ENCODE results near the gene MAOB.

DNA sequence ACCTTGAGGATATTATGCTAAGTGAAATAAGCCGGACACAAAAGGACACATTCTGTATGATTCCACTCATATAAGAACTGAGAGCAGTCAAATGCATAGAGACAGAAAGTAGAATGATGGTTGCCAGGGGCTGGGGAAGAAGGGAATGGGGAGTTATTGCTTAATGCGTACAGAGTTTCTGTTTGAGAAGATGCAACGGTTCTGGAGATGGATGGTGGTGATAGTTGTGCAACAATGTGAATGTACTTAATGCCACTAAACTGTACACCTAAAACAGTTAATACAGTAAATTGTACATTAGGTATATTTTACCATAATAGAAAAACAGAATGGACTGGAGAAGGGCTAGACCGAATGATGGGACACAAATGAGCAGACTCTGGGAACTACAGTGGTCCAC, 15.8 kb downstream of the MAOB start:
- no peak for TF ChIP-seq EP300 (IDR thresholded peaks at IDR 0.05)
- no peak for TF ChIP-seq POLR2A (IDR thresholded peaks at IDR 0.05)
- TF ChIP-seq, protein P1, sequence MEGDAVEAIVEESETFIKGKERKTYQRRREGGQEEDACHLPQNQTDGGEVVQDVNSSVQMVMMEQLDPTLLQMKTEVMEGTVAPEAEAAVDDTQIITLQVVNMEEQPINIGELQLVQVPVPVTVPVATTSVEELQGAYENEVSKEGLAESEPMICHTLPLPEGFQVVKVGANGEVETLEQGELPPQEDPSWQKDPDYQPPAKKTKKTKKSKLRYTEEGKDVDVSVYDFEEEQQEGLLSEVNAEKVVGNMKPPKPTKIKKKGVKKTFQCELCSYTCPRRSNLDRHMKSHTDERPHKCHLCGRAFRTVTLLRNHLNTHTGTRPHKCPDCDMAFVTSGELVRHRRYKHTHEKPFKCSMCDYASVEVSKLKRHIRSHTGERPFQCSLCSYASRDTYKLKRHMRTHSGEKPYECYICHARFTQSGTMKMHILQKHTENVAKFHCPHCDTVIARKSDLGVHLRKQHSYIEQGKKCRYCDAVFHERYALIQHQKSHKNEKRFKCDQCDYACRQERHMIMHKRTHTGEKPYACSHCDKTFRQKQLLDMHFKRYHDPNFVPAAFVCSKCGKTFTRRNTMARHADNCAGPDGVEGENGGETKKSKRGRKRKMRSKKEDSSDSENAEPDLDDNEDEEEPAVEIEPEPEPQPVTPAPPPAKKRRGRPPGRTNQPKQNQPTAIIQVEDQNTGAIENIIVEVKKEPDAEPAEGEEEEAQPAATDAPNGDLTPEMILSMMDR (IDR thresholded peaks at IDR 0.05) = no peak
